Ureter (tissue), 1 donor: ENCODE data around the gene PCDHGC5. TPM values are rescaled to one million over a fixed set of nuclear protein-coding genes. Genes with fewer than 3 reads are reported as not detected.
A peak's percentile ranks its signal among the peaks of the same experiment; 100 is the strongest.

Experiments
- DNase-seq: peaks from one replicate; pipeline ENCODE4 v3.0.0-alpha.2; 2020; ENCODE audit warnings: low spot score
- total RNA-seq: library from RNA; stranded (reverse); gene quantifications from one replicate; pipeline ENCODE4 v1.2.4, GENCODE V29; 2023
- donor health status: DM: yes; HTN: yes; CAD: no.

The PCDHGC5 gene
- total RNA-seq = 2.8 TPM

- no peak for DNase-seq
Measured at GRCh38 chr5:141488591-141489561, at the start of gene PCDHGC5. PCDHGC5 (plus strand) TSS chr5:141489081; CDS start chr5:141489241, 160 bp downstream.

- DNase-seq = no peak
Measured at GRCh38 chr5:141439411-141440141, 49.3 kb upstream of the PCDHGC5 start.

- DNase-seq = no peak
Measured at GRCh38 chr5:141440341-141440740, 48.5 kb upstream of the PCDHGC5 start.

- DNase-seq = no peak
Measured at GRCh38 chr5:141441571-141442170, 47.2 kb upstream of the PCDHGC5 start.

GRCh38 chr5:141465351-141465750, 23.5 kb upstream of the PCDHGC5 start:
- no peak for DNase-seq

- peak; percentile 92 for DNase-seq
Measured at GRCh38 chr5:141475625-141476131, 13.2 kb upstream of the PCDHGC5 start, which contains the start of gene PCDHGC3. PCDHGC3 (plus strand) TSS chr5:141475966; CDS start chr5:141476117, 151 bp downstream.

- DNase-seq = peak; percentile 65
Measured at GRCh38 chr5:141476132-141476911, 12.6 kb upstream of the PCDHGC5 start.

GRCh38 chr5:141477044-141477575, 11.8 kb upstream of the PCDHGC5 start:
- no peak for DNase-seq

- no peak for DNase-seq
Measured at GRCh38 chr5:141477815-141478214, 11.1 kb upstream of the PCDHGC5 start.

- peak; percentile 68 for DNase-seq
Measured at GRCh38 chr5:141478321-141478945, 10.4 kb upstream of the PCDHGC5 start.

- no peak for DNase-seq
Measured at GRCh38 chr5:141479776-141480175, 9.1 kb upstream of the PCDHGC5 start.

- DNase-seq = no peak
Measured at GRCh38 chr5:141483902-141484301, 5.0 kb upstream of the PCDHGC5 start.

- DNase-seq = no peak
Measured at GRCh38 chr5:141484310-141484640, 4.6 kb upstream of the PCDHGC5 start.

GRCh38 chr5:141484641-141485311, 4.1 kb upstream of the PCDHGC5 start, which contains the start of gene PCDHGC4:
PCDHGC4 (plus strand) TSS chr5:141485030; CDS start chr5:141485174, 144 bp downstream.
- no peak for DNase-seq

- no peak for DNase-seq
Measured at GRCh38 chr5:141485321-141486055, 3.4 kb upstream of the PCDHGC5 start.

- DNase-seq = no peak
Measured at GRCh38 chr5:141486091-141486490, 2.8 kb upstream of the PCDHGC5 start.

GRCh38 chr5:141487131-141487530, 1.8 kb upstream of the PCDHGC5 start:
- no peak for DNase-seq

GRCh38 chr5:141489841-141490240, 960 bp downstream of the PCDHGC5 start:
- DNase-seq = no peak

GRCh38 chr5:141490271-141490670, 1.4 kb downstream of the PCDHGC5 start:
- no peak for DNase-seq
